Measurements from ENCODE around the gene SAMM50.

SAMM50 gene

DNA sequence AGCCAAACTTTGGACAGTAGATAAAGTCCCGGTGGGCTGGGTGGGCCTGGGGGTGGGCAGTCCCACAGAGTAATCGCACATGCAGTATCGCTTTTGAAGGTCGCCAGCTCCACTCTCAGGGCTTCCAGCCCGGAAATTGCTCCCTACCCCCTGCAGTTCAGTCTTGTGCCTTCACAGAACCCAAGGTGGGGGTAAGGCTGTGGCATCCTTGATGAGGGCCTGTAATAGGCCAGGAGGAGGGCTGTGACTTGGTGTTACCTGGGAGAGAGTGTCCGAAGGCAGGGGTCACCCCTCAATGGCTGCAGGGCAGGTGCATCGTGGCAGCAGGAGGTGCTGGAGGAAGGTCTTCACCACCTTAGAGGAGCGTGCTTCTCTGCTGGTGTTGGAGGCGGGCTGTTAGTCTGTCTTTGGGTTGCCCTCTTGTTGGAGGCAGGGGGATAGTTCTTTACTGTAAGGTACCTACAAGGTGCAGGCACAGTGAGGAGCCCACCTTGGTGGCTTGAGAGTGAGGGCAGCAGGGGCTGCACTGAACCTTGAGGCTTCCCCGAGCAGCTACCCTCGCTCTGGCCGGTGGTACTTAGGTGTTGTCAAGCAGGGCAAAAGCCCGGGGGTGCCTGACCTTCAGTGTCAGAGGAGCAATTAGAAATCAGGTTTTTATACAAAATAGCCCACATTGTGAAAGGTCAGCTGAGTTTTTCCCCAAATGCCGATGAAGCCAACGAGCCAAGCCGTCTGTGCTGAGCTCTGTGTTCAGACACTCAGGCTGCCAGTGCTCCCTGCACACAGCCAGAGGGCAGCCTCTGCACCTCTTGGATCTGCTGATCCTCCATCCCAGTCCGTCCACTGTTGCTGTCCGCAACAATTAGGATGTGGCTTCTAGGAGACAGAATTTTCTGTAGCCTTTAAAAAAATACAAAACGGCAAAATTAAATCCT, 21.9 kb downstream of the SAMM50 start:
- no peak for DNase-seq (ENCODE audit: low read depth)

GRCh38 chr22:43978558-43978957, 23.3 kb downstream of the SAMM50 start:
- no peak for DNase-seq (ENCODE audit: low read depth)

DNA sequence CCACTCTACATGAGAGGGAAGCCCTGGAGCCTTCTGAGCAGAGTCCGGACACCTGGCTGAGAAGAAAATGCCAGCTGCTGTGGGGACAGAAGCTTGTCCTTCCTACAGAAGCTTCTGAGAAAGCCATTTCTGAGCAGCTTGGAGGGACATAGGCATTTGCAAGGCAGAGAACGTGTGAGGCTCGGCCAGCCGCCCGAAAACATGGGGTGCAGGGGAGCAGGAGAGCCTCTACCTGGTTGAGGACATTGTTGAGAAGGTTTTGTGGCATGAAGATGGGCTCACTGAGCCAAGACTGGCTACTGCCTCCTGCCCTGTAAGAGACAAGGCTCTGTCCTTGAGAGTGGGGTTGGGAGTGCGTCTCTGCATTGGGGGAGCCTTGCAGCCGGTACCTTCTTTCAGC, 25.3 kb downstream of the SAMM50 start:
- no peak for DNase-seq (ENCODE audit: low read depth)

- no peak for DNase-seq (ENCODE audit: low read depth)
Measured at GRCh38 chr22:43980996-43981395, 25.8 kb downstream of the SAMM50 start.

DNA sequence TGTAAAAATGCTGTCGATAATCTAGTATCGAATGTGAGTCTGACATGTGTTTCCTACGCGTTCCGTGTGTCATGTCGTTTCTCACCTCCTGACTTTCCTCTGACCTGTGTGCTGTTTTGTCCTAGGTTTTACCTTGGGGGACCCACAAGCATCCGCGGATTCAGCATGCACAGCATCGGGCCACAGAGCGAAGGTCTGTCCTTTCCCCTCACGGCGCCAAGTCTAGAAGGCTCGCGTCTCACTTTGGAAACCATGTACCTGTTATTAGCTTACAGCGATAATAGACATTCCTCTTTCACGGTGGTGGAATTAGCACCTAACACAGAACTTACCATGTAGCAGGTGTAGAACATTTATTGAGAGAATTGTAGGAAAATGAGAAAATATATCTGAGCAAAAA, 28.6 kb downstream of the SAMM50 start:
- DNase-seq (ENCODE audit: low read depth), result no peak

GRCh38 chr22:43985532-43985931, 30.3 kb downstream of the SAMM50 start:
- DNase-seq (ENCODE audit: low read depth), result no peak

- no peak for DNase-seq (ENCODE audit: low read depth)
Measured at GRCh38 chr22:43988116-43988820, 33.0 kb downstream of the SAMM50 start.

DNA sequence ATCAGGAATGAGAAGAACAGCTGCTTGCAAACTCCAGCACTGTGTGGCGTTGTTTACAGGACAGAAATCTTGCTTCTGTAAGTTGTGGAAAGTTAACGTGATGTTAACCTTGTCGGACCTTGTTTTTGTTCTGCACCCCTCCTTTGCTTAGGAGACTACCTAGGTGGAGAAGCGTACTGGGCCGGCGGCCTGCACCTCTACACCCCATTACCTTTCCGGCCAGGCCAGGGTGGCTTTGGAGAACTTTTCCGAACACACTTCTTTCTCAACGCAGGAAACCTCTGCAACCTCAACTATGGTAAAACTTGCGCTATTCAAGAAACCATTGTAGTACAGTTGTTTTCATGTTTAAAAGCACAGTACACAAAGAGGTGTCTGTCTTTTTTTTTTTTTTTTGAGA, 33.7 kb downstream of the SAMM50 start:
- no peak for DNase-seq (ENCODE audit: low read depth)

DNA sequence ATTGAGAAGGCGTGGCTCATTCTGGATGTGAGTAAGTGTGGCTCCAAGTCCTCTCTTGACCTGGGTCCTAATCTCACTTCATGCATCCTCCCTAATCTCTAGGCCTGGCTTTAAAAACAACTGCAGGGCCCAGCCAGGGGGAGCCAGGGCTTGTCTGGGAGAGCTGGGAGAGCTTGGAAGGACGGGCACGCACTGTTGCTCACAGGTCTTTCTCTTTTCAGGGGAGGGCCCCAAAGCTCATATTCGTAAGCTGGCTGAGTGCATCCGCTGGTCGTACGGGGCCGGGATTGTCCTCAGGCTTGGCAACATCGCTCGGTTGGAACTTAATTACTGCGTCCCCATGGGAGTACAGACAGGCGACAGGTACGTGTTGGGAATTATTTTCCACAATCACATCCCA, 34.8 kb downstream of the SAMM50 start:
- DNase-seq (ENCODE audit: low read depth), result no peak

DNA sequence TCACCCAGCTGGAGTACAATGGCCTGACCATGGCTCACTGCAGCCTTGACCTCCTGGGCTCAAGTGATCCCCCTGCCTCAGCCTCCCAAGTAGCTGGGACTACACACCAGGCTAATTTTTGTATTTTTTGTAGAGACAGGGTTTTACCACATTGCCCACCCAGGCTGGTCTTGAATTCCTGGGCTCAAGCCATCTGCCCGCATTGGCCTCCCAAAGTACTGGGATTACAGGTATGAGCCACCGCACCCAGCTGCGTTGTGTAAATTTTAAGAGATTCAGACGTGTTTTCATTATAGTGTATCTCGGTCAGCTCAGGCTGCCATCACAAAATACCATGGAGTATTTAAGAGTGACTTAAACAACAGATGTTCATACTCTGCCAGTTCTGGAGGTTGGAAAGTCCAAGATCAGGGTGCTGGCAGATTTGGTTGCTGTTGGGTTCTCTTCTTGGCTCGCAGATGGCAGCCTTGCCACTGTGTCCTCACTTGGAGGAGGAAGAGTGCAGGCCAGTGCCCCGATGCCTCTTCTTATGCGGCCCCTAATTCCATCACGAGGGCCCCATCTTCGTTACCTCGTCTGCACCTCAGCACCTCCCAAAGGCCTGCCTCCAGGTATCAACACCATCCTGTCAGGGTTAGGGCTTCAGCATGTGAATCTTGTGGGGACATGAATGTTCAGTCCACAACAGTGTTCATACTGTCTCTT, 36.2 kb downstream of the SAMM50 start:
- no peak for DNase-seq (ENCODE audit: low read depth)

- DNase-seq (ENCODE audit: low read depth), result peak; percentile 91
Measured at GRCh38 chr22:43992331-43992821, 37.1 kb downstream of the SAMM50 start.

- peak; percentile 28 for DNase-seq (ENCODE audit: low read depth)
Measured at GRCh38 chr22:43993072-43993760, 38.0 kb downstream of the SAMM50 start.

DNA sequence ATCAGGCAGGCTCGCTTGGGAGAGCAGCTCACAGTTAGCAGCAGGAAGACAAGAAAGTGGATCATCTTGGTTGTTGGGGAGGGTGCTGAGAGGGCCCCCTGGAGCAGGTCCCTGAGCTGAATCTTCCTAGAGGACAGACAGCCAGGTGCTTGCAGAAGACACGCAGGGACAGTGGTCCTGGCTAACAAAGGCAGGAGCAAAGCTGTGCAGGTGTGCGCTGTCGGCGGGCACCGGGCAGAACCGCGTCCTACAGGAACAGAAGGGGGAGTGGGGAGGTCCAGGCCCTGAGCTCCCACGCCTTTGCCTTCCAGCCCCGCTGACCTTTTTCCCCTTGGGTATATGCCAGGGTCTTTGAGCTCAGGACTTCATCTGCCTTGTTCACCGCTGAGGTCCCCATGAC, 38.8 kb downstream of the SAMM50 start:
- no peak for DNase-seq (ENCODE audit: low read depth)

DNA sequence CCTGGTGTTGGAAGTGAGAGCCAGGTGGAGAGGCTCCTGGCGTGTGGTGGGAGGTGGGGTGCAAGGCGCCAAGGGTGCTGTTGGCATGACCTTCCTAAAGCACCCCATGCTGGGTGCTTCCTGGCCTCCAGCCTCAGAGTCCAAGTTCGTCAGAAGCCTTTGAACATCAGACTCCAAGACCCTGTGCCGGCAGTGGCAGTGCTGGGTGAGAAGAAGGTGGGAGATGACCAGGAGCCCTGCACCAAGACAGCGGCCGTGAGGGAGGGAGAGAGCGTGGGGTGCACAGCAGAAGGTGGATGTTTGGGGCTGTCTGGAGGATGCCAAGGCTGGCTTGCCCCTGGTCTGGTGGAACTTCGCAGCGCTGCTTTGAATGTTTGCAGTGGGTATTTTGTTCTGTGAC, 39.2 kb downstream of the SAMM50 start:
- no peak for DNase-seq (ENCODE audit: low read depth)

DNA sequence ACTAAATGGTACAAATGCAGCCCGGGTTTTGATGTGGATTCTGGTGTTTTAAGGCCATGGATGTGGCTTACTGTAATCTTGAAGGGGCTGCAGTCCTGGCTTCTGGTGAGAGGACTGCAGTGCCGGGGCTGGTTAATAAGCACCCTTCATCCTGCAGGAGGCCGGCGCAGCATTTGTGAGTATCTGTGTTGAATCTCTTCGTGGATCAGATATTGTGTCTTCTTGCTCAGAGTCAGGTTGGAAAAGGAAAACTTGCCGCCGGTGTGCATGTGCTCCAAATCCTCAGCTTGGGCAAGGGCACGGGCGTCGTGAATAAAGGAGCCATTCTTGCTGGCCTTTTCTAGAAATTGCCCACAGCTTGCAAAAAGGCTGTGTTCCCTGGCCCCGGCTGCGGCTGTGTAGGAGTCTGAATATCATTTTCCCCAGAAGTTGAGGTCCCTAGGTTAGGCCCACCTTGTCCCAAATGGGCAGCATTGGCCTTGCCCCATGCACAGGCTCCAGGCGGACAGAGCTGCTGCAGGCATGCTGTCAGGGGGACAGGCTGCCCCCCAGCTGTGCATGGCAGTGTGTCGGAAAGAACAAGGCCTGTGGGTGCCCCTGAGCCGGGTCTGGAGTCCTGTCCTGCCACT, 39.9 kb downstream of the SAMM50 start:
- DNase-seq (ENCODE audit: low read depth), result no peak

- no peak for DNase-seq (ENCODE audit: low read depth)
Measured at GRCh38 chr22:43995798-43996169, 40.5 kb downstream of the SAMM50 start.

GRCh38 chr22:43996170-43996980, 41.1 kb downstream of the SAMM50 start:
- no peak for DNase-seq (ENCODE audit: low read depth)

GRCh38 chr22:43996981-43997265, 41.7 kb downstream of the SAMM50 start:
- DNase-seq (ENCODE audit: low read depth), result no peak

DNA sequence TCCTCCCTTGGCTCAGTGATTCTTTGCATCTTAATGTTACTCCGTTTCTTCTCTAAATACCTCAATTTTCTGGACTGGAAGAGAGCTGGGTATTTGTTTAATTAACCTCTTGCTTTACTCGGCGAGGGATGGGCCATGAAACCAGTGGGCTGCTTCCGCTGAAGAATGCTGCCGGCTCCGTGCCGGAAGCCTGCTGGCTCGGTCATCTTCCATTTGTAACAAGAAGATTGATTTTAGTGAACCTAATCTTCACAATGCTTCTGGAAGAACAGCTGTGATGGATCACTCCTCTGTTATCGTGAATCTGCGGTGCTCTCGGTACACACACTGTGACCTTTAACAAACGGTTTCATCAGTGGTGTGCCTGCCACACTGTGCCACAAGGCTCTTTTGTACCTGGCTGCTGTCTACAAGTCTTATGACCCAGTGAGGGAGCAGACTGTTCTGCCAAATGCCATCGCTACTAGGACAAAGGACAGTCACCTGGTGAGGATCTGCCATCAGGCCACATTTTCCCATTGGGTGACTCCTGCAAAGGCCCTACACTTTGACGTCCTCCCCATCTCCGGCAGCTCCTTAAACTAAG, 43.5 kb downstream of the SAMM50 start:
- DNase-seq (ENCODE audit: low read depth), result no peak

DNA sequence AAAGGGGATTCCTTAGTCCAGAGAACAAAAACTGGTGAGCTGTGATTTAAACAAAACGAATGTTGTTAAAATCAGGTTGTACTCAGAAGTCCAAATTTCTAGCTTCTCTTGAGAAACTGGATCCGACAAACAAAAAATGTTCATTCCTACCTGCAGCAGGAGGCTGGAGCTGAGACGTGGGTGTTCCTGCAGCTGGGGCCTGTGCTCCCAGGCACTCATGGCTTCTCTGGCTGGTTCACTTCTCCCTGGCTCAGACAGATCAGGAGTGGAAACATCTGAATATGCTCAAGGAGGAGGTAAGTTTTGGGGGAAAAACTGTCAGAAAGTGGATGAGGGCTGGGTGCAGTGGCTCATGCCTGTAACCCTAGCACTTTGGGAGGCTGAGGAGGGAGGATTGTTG, 44.1 kb downstream of the SAMM50 start:
- DNase-seq (ENCODE audit: low read depth), result no peak

DNA sequence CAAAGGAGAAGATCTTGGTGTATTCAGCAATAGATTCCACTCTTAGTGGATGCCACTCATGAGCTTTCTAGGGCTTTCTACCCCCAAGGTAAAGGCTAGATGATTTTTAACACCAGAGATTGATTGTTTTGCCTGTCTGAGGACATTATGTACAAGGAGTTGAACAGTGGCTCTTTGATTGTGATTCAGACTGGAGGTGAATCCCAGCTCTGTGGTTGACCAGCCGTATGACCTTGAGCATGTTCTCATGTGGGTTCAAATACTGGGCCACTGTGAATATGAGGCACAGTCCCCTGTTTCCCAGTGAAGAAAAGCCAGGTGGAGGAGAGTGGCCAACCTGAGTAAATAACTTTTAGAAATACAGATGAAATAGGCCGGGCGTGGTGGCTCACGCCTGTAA, 44.9 kb downstream of the SAMM50 start:
- DNase-seq (ENCODE audit: low read depth), result no peak

All from GM04504 (cell line).